ENCODE results near the gene MSL3.
A peak's percentile ranks its signal among the peaks of the same experiment; 100 is the strongest.

Gene MSL3

DNA sequence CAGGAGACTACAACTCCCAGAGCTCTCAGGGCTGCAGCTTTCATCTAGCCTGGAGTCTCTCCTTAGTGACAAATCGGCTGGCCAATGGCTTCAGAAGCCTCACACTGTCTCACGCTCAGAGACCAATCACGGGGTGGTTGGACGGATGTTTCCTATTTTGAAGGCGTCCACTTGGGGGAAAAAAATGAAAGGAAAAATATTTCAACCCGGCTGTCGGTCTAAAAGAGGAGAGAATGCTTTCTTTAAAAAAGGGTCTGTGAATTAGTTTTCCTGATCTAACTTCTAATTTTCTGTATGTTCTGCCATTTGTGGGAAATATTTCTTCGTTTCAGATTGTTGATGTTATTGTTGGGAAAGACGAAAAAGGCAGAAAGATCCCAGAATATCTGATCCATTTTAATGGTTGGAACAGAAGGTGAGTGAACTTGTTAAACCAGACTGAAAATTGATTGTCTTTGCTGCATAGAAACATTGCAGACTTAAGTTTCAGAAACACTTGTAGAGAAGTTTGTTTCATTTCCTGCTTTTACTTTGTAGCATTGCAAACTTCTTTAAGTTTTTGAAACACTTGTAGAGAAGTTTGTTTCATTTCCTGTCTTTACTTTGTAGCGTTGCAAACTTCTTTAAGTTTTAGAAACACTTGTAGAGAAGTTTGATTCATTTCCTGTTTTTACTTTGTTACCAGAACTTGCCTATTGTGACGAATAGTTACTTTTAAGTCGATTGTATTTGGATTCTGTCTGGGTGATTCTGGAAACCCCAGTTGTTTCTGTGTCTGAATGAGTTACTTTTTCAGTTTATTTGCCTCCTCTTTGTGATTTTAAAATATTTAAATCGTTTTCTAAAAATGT is 1.6 kb downstream of the MSL3 start:
- DNase-seq = peak; percentile 75

DNA sequence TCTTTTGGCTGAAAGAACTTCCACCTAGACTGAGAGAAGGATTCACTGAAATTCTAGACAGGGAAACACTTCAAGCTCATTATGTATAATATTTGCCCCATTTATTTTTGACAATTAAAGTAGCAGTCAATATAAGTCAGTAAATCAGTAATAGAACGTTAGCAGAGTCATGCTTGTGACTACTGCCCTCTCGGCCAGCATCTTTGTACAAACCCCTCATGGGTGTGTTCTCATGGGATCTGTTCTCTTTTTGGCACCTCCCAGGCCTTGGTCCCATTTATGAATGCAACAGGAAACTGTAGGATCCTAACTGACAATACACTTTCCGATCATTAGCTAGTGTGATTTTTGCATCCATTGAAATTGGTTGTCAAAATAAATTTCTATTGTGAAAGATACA is 2.9 kb downstream of the MSL3 start:
- DNase-seq = no peak

DNA sequence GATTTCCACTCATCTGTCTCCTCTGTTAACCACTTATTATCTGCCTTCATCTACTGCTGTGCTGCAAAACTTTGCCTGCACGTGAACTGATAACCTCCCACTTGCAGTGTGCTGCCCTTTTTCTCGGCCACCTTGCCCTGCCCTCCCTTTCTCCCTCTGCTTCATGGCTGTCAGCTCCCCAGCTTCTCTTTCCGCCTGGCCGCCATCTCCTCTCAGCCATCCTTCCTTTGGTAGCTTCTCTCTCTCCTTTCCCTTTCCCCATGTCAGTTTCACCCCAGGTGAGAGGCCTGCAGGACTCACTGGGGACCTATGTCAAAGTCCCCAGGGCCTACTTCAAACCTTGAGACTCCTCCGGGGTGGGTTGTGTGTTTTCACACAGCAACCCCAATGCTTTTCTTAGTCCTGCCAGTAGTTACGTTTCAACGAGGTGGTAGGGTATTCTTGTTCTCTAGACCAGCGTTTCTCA is 6.6 kb downstream of the MSL3 start:
- no peak for DNase-seq

DNA sequence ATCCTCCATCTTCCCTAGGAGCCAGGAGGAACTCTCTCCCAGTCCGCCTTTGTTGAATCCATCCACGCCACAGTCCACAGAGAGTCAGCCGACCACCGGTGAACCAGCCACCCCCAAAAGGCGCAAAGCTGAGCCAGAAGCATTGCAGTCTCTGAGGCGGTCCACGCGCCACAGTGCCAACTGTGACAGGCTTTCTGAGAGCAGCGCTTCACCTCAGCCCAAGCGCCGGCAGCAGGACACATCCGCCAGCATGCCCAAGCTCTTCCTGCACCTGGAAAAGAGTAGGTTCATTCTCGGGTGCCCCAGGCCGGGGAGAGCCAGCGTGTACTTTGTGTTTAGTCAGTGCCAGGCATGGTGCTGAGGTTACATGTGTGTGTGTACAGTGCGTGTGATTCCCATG is 7.4 kb downstream of the MSL3 start:
- no peak for DNase-seq

DNA sequence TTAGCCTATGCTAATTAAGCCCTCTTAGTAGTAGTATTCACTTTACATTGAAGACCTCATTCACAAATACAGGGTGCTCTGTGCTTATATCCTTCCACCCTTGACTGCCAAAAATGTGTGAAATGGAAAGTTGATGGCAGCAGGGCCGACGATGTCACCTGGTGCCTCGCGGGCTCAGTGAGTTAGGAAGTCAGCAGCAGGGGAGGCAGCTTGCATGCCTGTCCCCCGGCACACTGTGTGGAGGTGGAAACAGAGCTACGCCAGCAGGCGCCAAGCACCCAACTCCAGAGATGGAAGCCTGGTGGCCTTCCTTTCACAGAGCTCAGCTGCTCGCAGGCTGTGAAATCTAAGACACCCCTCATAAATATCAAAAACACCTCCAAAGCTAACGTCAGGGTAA is 8.4 kb downstream of the MSL3 start:
- DNase-seq = no peak

DNA sequence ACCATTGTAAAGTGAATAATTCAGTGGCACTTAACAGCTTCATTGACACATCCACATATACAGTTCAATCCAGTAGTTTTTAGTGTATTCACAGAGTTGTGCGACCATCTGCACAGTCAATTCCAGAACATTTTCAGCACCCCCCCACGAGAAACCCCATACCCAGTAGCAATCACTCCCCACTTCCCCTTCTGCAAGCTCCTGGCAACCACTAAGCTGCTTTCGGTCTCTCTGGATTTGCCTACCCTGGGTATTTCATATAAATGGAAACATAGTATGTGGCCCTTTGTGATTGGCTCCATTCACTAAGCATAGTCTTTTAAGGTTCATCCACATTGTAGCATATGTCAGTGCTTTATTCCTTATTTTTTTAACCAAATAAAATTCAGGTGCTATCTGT is 10.0 kb downstream of the MSL3 start:
- no peak for DNase-seq

DNA sequence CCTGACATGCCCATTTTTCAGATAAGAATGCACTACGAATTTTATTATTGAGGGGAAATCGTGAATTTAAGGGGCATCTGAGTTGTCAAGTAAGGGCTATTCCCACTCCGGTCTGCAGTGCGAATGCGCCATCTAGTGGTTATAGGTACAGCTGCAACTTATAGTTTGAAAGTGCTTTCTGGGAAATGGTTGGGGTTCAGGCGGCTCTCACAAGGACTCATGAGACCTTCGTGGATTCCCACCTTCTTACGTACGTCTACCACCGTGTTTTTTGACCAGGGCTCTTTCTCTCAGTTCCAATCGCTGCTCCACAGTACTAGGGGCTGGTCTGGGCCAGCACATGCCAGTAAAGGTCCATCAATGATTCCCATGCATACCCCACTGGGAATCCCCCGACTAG is 12.3 kb downstream of the MSL3 start:
- DNase-seq = peak; percentile 8

DNA sequence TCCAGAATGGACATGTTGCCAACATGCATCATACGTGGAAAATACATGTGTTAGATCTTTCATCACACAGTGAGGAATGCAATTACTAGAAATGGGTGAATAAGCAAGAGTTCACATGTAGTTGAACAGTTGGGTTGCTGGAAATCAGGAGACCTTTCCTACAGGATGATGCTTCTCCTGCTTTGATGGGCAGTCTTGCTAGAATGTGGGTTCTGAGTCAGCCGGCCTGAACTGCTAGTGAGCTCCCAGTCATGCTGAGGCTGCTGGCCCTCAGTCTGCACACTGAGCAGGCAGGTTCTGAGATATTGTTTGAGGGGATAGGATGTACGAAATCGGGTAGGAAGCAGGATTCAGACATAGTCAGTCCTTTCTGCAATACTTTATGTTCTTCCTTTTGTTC is 20.2 kb downstream of the MSL3 start:
- DNase-seq = no peak

DNA sequence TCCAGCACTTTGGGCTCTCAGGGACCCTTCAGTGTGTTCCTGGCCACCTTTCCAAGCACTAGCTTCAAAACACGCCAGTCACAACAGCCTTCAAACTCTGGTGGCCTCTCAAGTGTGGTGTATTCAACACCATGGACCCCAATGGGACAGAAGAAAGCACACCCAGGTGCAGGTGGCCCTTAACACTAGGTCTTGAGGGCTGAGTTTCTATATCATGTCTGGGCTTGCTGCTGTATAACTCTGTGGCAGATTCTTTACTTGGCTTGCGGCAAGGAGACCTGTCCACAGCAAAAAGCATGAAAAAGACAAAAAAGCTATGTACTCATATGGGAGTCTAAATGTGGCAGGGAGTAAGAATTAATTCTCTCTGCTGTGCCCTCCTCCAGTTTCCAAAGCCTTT is 23.1 kb downstream of the MSL3 start:
- no peak for DNase-seq

DNA sequence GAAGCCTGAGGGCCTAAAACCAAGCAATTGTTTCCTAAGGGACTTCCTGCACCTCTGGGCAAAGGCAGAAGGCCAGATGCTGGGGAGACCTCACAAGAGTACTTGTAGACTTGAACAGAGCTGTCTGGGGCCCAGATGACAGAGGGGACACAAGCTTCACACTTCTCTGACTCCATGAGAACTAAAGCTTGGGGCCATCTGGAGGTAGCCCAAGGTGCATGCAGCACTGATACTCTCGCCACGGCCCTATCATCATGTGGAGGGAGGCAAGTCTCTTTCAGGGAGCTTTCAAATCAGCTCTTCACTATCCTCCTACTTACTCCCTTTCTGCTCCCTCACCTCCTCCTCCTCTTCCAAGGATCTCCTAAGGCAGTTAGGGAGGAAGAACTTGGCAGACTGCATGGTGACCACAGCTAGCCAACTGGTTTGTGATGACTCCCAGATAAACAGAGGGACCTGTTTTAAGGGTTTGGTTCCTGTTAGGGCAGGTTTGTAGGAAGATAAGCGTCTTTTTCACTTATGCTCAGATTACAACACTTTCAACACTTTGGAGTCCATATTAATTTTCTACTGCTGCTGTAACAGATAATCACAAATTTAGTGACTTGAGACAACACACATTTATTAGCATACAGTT is 23.8 kb downstream of the MSL3 start:
- DNase-seq = no peak

DNA sequence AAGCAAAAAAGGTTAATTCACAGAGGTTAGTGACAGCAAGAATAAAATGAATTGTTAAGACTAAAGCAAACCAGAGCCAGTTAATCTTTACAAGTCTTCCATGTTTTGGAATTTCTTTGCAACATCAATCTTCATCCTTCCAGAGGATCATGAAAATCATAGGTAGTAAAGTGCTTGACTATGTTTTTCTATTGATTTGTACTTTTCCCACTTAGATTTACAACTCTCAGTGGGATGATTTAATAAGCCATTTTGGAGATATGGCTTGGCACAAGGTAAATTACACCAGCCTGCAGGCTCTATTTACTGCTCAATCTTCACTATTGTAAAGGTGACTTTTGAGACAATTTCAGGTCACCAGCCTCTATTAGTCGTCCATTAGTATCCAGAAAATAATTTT is 26.5 kb downstream of the MSL3 start:
- no peak for DNase-seq

DNA sequence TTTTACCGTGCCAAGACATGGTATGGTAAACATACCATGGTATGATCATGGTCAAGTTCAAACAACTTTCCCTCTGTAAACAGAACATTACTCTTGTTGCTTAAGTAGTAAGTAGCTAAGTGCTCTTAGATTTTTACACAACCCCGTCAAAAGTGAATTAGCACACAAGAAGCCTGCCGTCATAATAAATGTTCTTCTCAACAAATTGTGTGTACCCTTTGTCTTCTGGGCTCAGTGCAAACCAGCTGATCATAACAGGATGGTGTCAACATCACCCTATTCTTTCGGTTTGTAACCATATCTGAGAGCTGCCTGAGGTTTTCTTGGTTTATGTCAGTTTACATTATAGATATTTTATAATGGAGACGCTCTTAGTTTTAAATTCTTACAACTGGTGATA is 28.8 kb downstream of the MSL3 start:
- no peak for DNase-seq

DNA sequence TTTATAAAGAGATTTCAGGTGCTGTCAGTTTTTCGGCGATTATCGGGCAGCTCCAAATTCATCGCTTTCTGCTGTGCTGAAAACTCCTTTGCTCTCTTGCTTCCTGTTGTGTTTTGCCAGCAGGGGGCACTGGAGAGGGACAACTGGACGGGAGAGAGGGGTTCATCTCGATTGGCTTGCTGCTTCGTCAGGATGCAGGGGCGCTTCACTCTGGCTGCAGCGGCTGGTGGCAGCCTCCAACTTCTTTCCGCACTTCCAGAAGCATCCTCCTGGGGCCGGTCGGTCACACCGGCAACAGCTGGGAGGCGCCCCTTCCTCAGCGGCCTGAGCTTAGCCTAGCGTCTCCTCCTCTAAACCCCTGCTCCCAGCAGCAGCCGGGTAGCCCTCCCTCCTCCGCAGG is 29.5 kb downstream of the MSL3 start:
- no peak for DNase-seq

DNA sequence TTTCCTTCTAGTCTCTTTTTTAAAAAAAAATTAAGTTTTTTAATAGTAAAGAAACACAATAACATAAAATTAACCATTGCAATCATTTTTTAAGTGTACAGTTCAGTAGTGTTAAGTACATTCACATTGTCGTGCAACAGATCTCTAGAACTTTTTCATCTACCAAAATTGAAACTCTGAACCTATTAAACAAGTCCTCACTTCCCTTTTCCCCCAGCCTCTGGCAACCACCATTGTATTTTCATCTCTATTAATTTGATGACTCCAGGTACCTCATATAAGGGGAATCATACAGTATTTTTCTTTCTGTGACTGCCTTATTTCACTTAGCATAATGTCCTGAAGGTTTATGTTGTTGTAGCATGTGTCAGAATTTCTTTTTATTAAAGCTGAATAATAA is 31.8 kb downstream of the MSL3 start:
- no peak for DNase-seq

DNA sequence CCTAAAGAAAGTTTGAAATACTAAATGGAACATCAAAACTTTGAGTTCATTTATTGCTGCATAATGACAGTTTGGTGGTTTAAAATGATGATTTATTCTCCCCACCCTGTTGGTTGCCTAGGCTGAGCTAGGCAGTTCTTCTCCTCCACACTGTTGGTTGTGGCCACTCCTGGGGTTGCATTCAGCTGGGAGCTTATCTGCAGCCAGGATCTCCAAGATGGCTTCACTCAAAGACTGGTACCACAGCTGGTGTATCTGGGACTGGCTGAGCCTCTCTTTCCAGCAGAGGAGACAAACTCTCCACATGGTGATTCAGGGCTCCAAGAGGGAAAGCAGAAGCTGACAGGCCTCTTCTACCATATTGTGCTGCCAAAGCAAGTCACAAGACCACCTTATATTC is 33.1 kb downstream of the MSL3 start:
- no peak for DNase-seq

DNA sequence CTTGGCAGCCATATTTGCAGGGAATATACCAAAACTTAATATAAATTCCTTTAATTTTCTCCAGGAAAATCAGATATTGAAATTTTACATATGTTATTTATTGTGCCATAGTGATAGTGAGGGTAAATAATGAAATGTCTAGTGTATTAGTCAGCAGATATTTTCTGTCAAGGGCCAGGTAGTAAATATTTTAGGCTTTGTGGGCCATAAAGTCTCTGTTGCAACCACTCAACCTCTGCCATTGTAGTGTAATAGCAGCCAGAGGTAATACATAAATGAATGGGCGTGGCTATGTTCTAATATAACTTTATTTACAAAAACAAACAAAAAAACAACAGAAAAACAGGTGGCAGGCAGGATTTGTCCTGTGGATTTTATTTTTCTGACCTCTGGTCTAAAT is 33.5 kb downstream of the MSL3 start:
- no peak for DNase-seq

DNA sequence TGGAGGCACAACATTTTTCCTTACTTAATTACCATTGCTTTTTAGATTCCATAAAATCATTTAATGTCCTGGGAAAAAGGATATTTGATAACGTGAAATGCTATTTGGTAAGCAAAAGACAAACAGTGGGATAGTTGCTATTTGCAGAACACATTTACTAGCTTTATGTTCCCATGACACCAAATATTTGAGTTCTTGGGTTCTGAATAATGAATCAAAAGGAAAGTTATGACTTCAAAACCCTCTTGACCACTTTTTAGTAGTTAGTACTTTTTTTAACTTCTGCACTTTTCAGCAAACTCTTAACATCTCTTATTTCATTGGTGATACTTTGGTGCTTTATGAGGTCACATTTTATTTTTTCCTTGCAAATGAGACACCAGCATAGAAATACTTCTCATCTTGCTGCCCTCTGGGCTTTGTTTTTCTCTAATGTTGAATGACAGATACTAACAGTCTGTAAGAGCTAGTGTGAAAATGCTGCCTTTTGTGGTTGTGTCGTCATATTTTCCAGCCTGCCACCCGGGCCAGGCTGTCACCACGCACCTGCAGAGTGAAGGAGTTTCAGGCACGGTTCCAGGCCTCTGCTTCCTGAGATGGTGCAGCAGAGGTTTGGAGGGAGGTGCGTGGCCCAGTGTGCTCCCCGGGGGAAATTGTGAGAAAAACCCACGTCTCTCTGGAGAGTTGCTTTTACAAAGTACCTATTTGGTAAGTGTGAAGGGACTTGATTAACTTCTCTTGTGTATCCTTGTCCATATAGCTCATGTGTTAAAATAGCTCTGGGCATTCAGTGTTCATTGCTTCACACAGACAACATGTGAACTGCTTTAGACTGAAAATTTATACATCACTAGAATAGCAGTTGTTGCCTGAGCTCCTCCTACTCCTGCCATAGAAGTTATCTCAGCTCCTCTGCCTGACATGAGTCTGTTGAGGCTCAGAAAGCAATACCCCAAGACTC is 34.7 kb downstream of the MSL3 start:
- DNase-seq = peak; percentile 24

DNA sequence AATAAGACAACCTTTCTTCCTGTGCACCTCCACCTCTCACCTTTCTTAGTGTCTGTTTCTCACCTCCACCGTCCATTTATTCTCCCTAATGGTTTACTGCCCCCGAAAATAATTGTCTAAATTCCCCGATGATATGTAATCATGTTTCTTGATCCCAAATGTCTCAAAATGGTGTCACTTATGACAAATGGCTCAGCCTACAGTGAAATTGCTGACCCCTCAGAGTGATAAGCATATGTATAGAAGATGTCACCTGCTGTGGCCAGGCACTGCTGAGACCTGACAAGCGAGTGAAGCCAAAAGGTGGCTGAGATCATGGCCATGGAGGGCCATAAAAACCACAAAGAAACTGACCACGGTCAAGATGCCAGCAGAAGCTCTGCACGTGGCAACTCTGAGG is 35.7 kb downstream of the MSL3 start:
- DNase-seq = no peak

DNA sequence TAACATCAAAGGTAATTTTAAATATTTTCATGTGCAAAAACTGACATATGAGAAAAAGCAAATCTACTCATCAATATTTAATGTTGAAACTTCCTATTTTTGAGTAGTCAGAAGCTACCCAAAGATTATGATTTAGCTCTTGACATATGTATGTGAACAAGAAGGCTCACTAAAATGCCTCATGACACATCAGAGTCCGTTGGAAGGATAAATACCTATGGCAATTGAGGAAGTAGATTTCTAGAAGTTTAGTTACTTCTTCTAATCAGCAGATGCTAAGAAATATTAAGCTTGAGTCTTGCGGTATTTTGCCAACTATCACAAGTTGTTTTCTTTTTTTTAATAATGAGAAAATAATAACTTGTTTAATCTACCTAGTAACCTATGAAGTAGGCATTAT is 55.3 kb downstream of the MSL3 start:
- DNase-seq = no peak
